ENCODE results near the gene PCAT7.

GRCh38 chr9:94612071-94612470, 57.2 kb downstream of the PCAT7 start:
- TF ChIP-seq, protein P1, sequence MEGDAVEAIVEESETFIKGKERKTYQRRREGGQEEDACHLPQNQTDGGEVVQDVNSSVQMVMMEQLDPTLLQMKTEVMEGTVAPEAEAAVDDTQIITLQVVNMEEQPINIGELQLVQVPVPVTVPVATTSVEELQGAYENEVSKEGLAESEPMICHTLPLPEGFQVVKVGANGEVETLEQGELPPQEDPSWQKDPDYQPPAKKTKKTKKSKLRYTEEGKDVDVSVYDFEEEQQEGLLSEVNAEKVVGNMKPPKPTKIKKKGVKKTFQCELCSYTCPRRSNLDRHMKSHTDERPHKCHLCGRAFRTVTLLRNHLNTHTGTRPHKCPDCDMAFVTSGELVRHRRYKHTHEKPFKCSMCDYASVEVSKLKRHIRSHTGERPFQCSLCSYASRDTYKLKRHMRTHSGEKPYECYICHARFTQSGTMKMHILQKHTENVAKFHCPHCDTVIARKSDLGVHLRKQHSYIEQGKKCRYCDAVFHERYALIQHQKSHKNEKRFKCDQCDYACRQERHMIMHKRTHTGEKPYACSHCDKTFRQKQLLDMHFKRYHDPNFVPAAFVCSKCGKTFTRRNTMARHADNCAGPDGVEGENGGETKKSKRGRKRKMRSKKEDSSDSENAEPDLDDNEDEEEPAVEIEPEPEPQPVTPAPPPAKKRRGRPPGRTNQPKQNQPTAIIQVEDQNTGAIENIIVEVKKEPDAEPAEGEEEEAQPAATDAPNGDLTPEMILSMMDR (IDR thresholded peaks at IDR 0.05; ENCODE audit: extremely low read depth in 1 of 2, insufficient read depth in 1 of 2, low read depth in 1 of 2, low read length in 2 of 2) = no peak
- TF ChIP-seq POLR2A (IDR thresholded peaks at IDR 0.05; ENCODE audit: low read depth, low read length) (no peak), EZH2 (IDR thresholded peaks at IDR 0.05; ENCODE audit: borderline replicate concordance, low read depth, low read length, severe bottlenecking) (no peak), POLR2AphosphoS5 (IDR thresholded peaks at IDR 0.05; ENCODE audit: insufficient read depth, low read depth, low read length) (no peak), GATA2 (IDR thresholded peaks at IDR 0.05; ENCODE audit: insufficient read depth, insufficient read length, low read depth, low read length) (no peak), FOS (IDR thresholded peaks at IDR 0.05; ENCODE audit: borderline replicate concordance, insufficient read depth, low read length) (no peak), JUN (IDR thresholded peaks at IDR 0.05; ENCODE audit: borderline replicate concordance, insufficient read depth, insufficient read length, low read depth) (no peak), MYC (IDR thresholded peaks at IDR 0.05; ENCODE audit: low read depth, low read length) (no peak)
- TF ChIP-seq, protein P2, sequence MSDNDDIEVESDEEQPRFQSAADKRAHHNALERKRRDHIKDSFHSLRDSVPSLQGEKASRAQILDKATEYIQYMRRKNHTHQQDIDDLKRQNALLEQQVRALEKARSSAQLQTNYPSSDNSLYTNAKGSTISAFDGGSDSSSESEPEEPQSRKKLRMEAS (IDR thresholded peaks at IDR 0.05; ENCODE audit: insufficient read depth, insufficient read length) = no peak
